Activated T-helper 1 cell treated with anti-CD3 and anti-CD28 coated beads, Interleukin-12 subunit alpha, Interleukin-12 subunit beta, Interleukin-2, Interleukin-4 antibody, amounts not matched to agents 30 ng/mL and 10 ng/mL and 1 ng/mL, durations not matched to agents 14 hours and 24 hours and 36 hours (primary cell): Measurements from ENCODE around the gene AKNA. TPM values are rescaled to one million over a fixed set of nuclear protein-coding genes. Genes with fewer than 3 reads are reported as not detected.

Experiments
- DNase-seq: peaks from one replicate; pipeline ENCODE4 v3.0.0; 2021; ENCODE audit warnings: low spot score
- H3K27ac Mint-ChIP-seq: one replicate; pipeline ENCODE4 v1.8.0; 2021; ENCODE audit warnings: mild to moderate bottlenecking, mixed read lengths
- H3K27me3 Mint-ChIP-seq: one replicate; pipeline ENCODE4 v1.8.0; 2022; ENCODE audit warnings: mild to moderate bottlenecking, moderate library complexity, mixed read lengths; ENCODE audit not compliant: insufficient read depth
- H3K36me3 Mint-ChIP-seq: one replicate; pipeline ENCODE4 v1.8.0; 2021; ENCODE audit warnings: low read depth, mixed read lengths
- H3K4me1 Mint-ChIP-seq: one replicate; pipeline ENCODE4 v1.8.0; 2021; ENCODE audit warnings: low read depth, mixed read lengths
- H3K4me3 Mint-ChIP-seq: one replicate; pipeline ENCODE4 v1.8.0; 2021; ENCODE audit warnings: mild to moderate bottlenecking, moderate library complexity, mixed read lengths
- H3K9me3 Mint-ChIP-seq: one replicate; pipeline ENCODE4 v1.8.0; 2021; ENCODE audit warnings: mixed read lengths
- intact Hi-C: fragments of 100-400 bp; cut with micrococcal nuclease; formaldehyde crosslinking; loops from one replicate; pipeline ENCODE4 v1.15.1; 2024
- total RNA-seq: library from RNA; stranded (reverse); gene quantifications from 2 replicates; pipeline ENCODE4 v1.2.3, GENCODE V29; 2022

Gene AKNA
- total RNA-seq, 1 donor from 2014 or later = 178 TPM

GRCh38 chr9:114388764-114389375 lies 1.1 kb upstream of the AKNA start:
- no peaks in the 10 kb centered on the region for H3K9me3 Mint-ChIP-seq
- H3K4me3 Mint-ChIP-seq = peak overlapping the region; percentile 90
- DNase-seq = no peak
- no peaks in the 10 kb centered on the region for H3K27me3 Mint-ChIP-seq
- intact Hi-C loops = loop anchor here (1.0 to 10.0 kb wide), 9 partner anchors 9 to 1114 kb away; partner anchors contain the start of genes C9orf43, CDC26, KIF12 and POLE3
- peak overlapping the region; percentile 93 for H3K27ac Mint-ChIP-seq
- H3K4me1 Mint-ChIP-seq = peaks cover 71% of the 10 kb centered on the region
- peaks cover 52% of the 10 kb centered on the region for H3K36me3 Mint-ChIP-seq

- peaks cover 72% of the 10 kb centered on the region for H3K4me1 Mint-ChIP-seq
- peaks cover 52% of the 10 kb centered on the region for H3K36me3 Mint-ChIP-seq
- no peaks in the 10 kb centered on the region for H3K9me3 Mint-ChIP-seq
- H3K4me3 Mint-ChIP-seq = peak overlapping the region; percentile 90
- DNase-seq = no peak
- peak overlapping the region; percentile 93 for H3K27ac Mint-ChIP-seq
- intact Hi-C loops = loop anchor here (1.0 to 10.0 kb wide), 9 partner anchors 10 to 1114 kb away; partner anchors contain the start of genes C9orf43, CDC26, KIF12 and POLE3
- no peaks in the 10 kb centered on the region for H3K27me3 Mint-ChIP-seq
These were observed 538 bp upstream of the AKNA start for GRCh38 chr9:114388357-114388682.

- DNase-seq = no peak
- peak overlapping the region; percentile 90 for H3K4me3 Mint-ChIP-seq
- H3K4me1 Mint-ChIP-seq = peaks cover 74% of the 10 kb centered on the region
- no peaks in the 10 kb centered on the region for H3K9me3 Mint-ChIP-seq
- no peaks in the 10 kb centered on the region for H3K27me3 Mint-ChIP-seq
- intact Hi-C loops = loop anchor here (5.0 to 10.0 kb wide), 7 partner anchors 100 to 1112 kb away; partner anchors contain the start of genes C9orf43, CDC26, KIF12 and POLE3
- H3K36me3 Mint-ChIP-seq = peaks cover 57% of the 10 kb centered on the region
- H3K27ac Mint-ChIP-seq = peak overlapping the region; percentile 93
These were observed 699 bp downstream of the AKNA start for GRCh38 chr9:114386886-114387679.

GRCh38 chr9:114386361-114386885 lies 1.4 kb downstream of the AKNA start:
- Mint-ChIP-seq H3K27ac (peak overlapping the region; percentile 93), H3K4me1 (peaks cover 78% of the 10 kb centered on the region), H3K27me3 (no peaks in the 10 kb centered on the region), H3K4me3 (peak overlapping the region; percentile 90), H3K9me3 (no peaks in the 10 kb centered on the region), H3K36me3 (peaks cover 58% of the 10 kb centered on the region)
- intact Hi-C loops = loop anchor here (5.0 to 10.0 kb wide), 7 partner anchors 101 to 1112 kb away; partner anchors contain the start of genes C9orf43, CDC26, KIF12 and POLE3
- DNase-seq = no peak

GRCh38 chr9:114385397-114386181 lies 2.2 kb downstream of the AKNA start:
- intact Hi-C loops = loop anchor here (1.0 to 10.0 kb wide), 13 partner anchors 12 to 1111 kb away; partner anchors contain the start of genes ATP6V1G1, C9orf43, CDC26 and KIF12
- DNase-seq = peak; percentile 89
- peaks cover 52% of the 10 kb centered on the region for H3K36me3 Mint-ChIP-seq
- H3K9me3 Mint-ChIP-seq = no peaks in the 10 kb centered on the region
- H3K27me3 Mint-ChIP-seq = no peaks in the 10 kb centered on the region
- H3K27ac Mint-ChIP-seq = peak overlapping the region; percentile 93
- H3K4me1 Mint-ChIP-seq = peaks cover 69% of the 10 kb centered on the region
- peak overlapping the region; percentile 90 for H3K4me3 Mint-ChIP-seq

- no peaks in the 10 kb centered on the region for H3K27me3 Mint-ChIP-seq
- no peak for DNase-seq
- H3K36me3 Mint-ChIP-seq = peaks cover 51% of the 10 kb centered on the region
These were observed 2.9 kb downstream of the AKNA start for GRCh38 chr9:114384836-114385396.

GRCh38 chr9:114384341-114384740 lies 3.4 kb downstream of the AKNA start:
- no peak for DNase-seq
- peak overlapping the region; percentile 90 for H3K4me3 Mint-ChIP-seq
- intact Hi-C loops = loop anchor here (2.0 to 10.0 kb wide), 4 partner anchors 312 to 1110 kb away; partner anchors contain the start of genes C9orf43, CDC26, POLE3 and PRPF4
- no peaks in the 10 kb centered on the region for H3K9me3 Mint-ChIP-seq
- peaks cover 55% of the 10 kb centered on the region for H3K36me3 Mint-ChIP-seq
- peaks cover 67% of the 10 kb centered on the region for H3K4me1 Mint-ChIP-seq
- H3K27me3 Mint-ChIP-seq = no peaks in the 10 kb centered on the region
- H3K27ac Mint-ChIP-seq = peak overlapping the region; percentile 93

More at GRCh38 chr9:114384836-114385396, 2.9 kb downstream of the AKNA start:
- Mint-ChIP-seq H3K27ac (peak overlapping the region; percentile 93), H3K4me1 (peaks cover 67% of the 10 kb centered on the region), H3K4me3 (peak overlapping the region; percentile 90), H3K9me3 (no peaks in the 10 kb centered on the region)
- intact Hi-C loops = loop anchor here (1.0 to 10.0 kb wide), 13 partner anchors 12 to 1110 kb away; partner anchors contain the start of genes ATP6V1G1, C9orf43, CDC26 and KIF12

GRCh38 chr9:114383521-114384231 lies 4.1 kb downstream of the AKNA start:
- intact Hi-C loops = loop anchor here (2.0 to 10.0 kb wide), 4 partner anchors 313 to 1109 kb away; partner anchors contain the start of genes C9orf43, CDC26, POLE3 and PRPF4
- peaks cover 67% of the 10 kb centered on the region for H3K4me1 Mint-ChIP-seq
- H3K9me3 Mint-ChIP-seq = no peaks in the 10 kb centered on the region
- peak overlapping the region; percentile 90 for H3K4me3 Mint-ChIP-seq
- H3K27ac Mint-ChIP-seq = peak overlapping the region; percentile 93
- DNase-seq = no peak
- H3K27me3 Mint-ChIP-seq = no peaks in the 10 kb centered on the region
- H3K36me3 Mint-ChIP-seq = peaks cover 55% of the 10 kb centered on the region

GRCh38 chr9:114382699-114383520 lies 4.9 kb downstream of the AKNA start:
- intact Hi-C loops = loop anchor here (10.0 kb wide), 3 partner anchors 868 to 1108 kb away; partner anchors contain the start of genes C9orf43, CDC26, POLE3 and PRPF4
- peak overlapping the region; percentile 90 for H3K4me3 Mint-ChIP-seq
- no peaks in the 10 kb centered on the region for H3K27me3 Mint-ChIP-seq
- H3K36me3 Mint-ChIP-seq = peaks cover 60% of the 10 kb centered on the region
- peaks cover 71% of the 10 kb centered on the region for H3K4me1 Mint-ChIP-seq
- H3K27ac Mint-ChIP-seq = peak overlapping the region; percentile 93
- DNase-seq = peak; percentile 73
- H3K9me3 Mint-ChIP-seq = no peaks in the 10 kb centered on the region

- H3K4me1 Mint-ChIP-seq = peaks cover 81% of the 10 kb centered on the region
- H3K4me3 Mint-ChIP-seq = peak overlapping the region; percentile 65
- DNase-seq = no peak
- H3K9me3 Mint-ChIP-seq = no peaks in the 10 kb centered on the region
- H3K27me3 Mint-ChIP-seq = no peaks in the 10 kb centered on the region
- peak overlapping the region; percentile 80 for H3K27ac Mint-ChIP-seq
- intact Hi-C loops = no loop called here
- peaks cover 67% of the 10 kb centered on the region for H3K36me3 Mint-ChIP-seq
These were observed 8.9 kb downstream of the AKNA start for GRCh38 chr9:114378883-114379282.

GRCh38 chr9:114378016-114378415 lies 9.8 kb downstream of the AKNA start:
- DNase-seq = no peak
- H3K9me3 Mint-ChIP-seq = no peaks in the 10 kb centered on the region
- H3K27me3 Mint-ChIP-seq = no peaks in the 10 kb centered on the region
- peak overlapping the region; percentile 80 for H3K27ac Mint-ChIP-seq
- intact Hi-C loops = no loop called here
- peak overlapping the region; percentile 65 for H3K4me3 Mint-ChIP-seq
- peaks cover 68% of the 10 kb centered on the region for H3K36me3 Mint-ChIP-seq
- H3K4me1 Mint-ChIP-seq = peaks cover 79% of the 10 kb centered on the region
